Right ventricle myocardium inferior (tissue), 1 donor: ENCODE data around the gene PRRG4. TPM values are rescaled to one million over a fixed set of nuclear protein-coding genes. Genes with fewer than 3 reads are reported as not detected.
"Not testable (repeated sequence)": the region's sequence is repeated elsewhere in the genome, so short reads cannot be mapped to it uniquely, and the experiment has no call there.

Source experiments
- ATAC-seq: fragments of 200-7000 bp; cut with Tn5 transposase; one replicate; pipeline ENCODE4 v1.9.1; 2020; ENCODE audit warnings: mild to moderate bottlenecking, moderate library complexity
- DNase-seq: peaks from one replicate; pipeline ENCODE4 v3.0.0; 2021; ENCODE audit errors: missing footprints
- intact Hi-C: fragments of 100-400 bp; cut with DNase I; formaldehyde crosslinking; loops from one replicate; pipeline ENCODE4 v1.11.0; 2022
- total RNA-seq: library from RNA; stranded (reverse); fragmentation: NEBNext Ultra II Directional; extraction: Animal tissue kit (Norgen Biotek cat#: 25700); gene quantifications from one replicate; pipeline ENCODE4 v1.2.1, GENCODE V29; 2021
- donor health status: DM: no; HTN: yes; CAD: no; lungs with severe emphysema.

PRRG4 gene
- total RNA-seq, 1 donor from 2014 or later: 0.57 TPM

GRCh38 chr11:32870676-32871075 is 40.9 kb downstream of the PRRG4 start:
- DNase-seq: no peak
- ATAC-seq: no peak
- intact Hi-C loops: no loop called here

DNA sequence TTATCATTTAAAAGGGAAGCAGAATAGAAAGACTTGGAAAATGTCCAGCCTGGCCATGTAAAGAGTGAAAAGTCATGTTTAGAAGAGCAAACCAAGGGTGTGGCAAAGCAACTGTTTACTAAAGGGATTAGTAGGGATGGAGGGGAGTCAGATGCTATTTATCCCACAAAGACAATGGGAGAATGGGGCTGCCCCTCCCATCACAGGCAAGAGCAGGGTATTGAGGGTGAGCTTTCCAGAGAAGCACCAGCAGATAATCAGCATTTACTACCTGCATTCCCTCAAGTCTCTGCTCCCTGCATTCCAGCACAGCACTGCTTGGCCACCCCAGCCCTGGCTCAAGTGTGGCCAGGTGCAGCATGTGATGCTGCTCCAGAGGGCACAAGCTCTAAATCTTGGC is 44.4 kb downstream of the PRRG4 start:
- DNase-seq: no peak
- intact Hi-C loops: no loop called here
- no peak for ATAC-seq

DNA sequence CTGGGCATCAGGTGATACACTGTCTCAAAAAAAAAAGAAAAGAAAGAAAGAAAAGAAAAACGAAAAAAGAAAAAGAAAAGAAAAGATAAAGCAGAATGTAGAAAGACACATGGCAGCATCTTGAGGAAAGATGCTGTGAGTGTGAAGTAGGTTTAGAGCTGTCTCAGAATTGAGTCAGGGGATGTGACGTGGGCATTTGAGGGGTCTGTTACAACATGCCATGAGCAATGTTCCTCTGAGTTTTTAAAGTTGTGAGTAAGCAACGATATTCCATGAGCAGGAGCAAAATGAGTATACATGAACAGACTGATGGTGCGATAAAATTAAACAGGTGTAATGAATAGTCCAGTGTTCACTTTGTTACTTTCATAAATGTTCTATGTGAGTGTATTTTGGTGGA is 51.6 kb downstream of the PRRG4 start:
- DNase-seq (no peak), ATAC-seq (no peak)
- intact Hi-C loops: no loop called here

DNA sequence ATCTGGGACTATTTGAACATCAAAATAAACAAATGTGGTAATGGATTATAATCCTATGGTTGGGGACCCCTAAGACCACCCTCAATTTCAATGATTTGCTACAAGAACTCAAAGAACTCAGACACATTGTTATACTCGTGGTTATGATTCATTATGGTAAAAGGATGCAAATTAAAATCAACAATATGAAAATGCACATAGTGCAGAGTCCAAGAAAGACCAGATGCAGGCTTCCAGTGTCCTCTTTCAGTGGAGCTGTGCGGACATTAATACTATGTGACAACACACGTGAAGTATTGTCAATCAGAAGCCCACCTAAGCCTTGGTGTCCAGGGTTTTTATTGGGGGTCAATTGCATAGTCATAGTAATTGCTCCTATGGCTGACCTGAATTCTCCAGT is 53.7 kb downstream of the PRRG4 start:
- intact Hi-C loops: no loop called here
- no peak for DNase-seq
- ATAC-seq: no peak

DNA sequence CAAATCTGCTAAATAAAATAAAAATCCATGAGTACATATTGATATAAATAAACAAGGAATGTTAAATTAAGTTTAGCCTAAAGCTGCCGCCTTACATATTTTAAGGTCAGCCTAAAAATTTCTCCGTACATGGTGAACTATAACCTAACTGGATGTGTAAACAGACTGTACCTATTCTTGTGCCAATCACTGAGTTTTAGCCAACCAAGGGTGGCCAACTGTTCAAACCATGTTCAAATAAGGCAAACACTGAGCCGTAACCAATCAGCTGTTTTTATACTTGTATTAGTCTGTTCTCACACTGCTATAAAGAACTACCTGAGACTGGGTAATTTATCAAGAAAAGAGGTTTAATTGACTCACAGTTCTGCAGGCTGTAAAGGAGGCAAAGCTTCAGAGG is 54.3 kb downstream of the PRRG4 start:
- ATAC-seq: no peak
- intact Hi-C loops: no loop called here

DNA sequence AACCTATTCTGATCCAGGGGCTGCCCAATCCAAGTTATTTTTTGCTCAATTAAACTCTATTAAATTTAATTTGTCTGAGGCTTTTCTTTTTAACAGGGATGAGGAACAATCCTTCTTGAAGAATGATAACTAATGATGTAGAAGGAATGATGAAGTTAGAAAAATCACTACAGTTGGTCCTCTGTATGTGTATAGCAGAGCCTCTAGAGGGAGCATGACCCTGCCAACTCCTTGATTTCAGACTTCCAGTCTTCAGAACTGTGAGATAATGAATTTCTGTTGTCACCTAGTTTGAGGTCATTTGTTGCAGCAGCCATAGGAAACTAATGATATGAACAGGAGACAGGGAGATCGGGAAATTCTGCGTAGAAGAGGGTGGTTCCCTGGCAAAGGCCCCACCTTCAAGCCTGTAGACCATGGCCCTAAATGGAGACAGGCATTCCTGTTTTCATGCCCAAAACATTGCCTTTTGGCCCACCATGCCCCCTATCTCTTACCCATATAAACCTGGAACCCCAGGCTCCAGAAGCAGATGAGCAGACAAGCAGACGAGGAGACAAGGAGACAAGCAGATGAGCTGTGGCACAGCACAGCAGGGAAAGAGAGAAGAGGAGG is 55.1 kb downstream of the PRRG4 start:
- intact Hi-C loops: no loop called here

More for the DNA sequence above, 54.3 kb downstream of the PRRG4 start:
- no peak for DNase-seq

DNA sequence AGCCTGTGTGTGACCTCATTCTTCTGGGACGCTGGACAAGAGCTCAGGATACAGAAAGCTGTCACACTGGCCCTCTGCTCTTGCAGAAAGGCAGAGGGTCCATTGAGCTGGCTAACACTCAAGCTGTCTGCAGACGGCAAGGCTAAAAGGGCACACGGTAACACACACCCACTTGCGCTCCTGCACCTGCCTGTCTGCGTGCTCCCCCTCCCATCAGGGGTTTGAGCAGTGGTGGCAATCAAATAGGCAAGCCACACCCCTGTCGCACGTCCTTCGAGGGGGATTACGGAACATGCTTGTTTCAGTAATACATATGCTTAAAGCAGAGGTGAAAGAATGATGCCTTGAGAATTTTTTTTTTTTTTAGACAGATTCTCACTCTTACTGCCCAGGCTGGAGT is 55.8 kb downstream of the PRRG4 start:
- no peak for DNase-seq
- intact Hi-C loops: no loop called here
- ATAC-seq: no peak

More for the DNA sequence above, 55.1 kb downstream of the PRRG4 start:
- DNase-seq: no peak
- ATAC-seq: no peak

- DNase-seq (no peak), ATAC-seq (no peak)
- intact Hi-C loops: no loop called here
Measured at GRCh38 chr11:32886180-32886579, 56.5 kb downstream of the PRRG4 start.

- intact Hi-C loops, DNase-seq, ATAC-seq: not testable (repeated sequence)
Measured at GRCh38 chr11:32887707-32888383, 58.1 kb downstream of the PRRG4 start.

GRCh38 chr11:32888384-32888710 is 58.6 kb downstream of the PRRG4 start:
- ATAC-seq, intact Hi-C loops, DNase-seq: not testable (repeated sequence)

- DNase-seq (no peak), ATAC-seq (no peak)
- intact Hi-C loops: no loop called here
Measured at GRCh38 chr11:32888805-32889204, 59.1 kb downstream of the PRRG4 start.

- intact Hi-C loops: loop anchor here (5.0 to 10.0 kb wide), 2 partner anchors 146 to 306 kb away; partner anchors contain the start of genes EIF3M and TCP11L1
- DNase-seq (no peak), ATAC-seq (no peak)
Measured at GRCh38 chr11:32890843-32891656, 61.3 kb downstream of the PRRG4 start.

- ATAC-seq: no peak
- intact Hi-C loops: loop anchor here (5.0 to 10.0 kb wide), 2 partner anchors 145 to 307 kb away; partner anchors contain the start of genes EIF3M and TCP11L1
- DNase-seq: no peak
Measured at GRCh38 chr11:32891657-32892354, 62.1 kb downstream of the PRRG4 start.

DNA sequence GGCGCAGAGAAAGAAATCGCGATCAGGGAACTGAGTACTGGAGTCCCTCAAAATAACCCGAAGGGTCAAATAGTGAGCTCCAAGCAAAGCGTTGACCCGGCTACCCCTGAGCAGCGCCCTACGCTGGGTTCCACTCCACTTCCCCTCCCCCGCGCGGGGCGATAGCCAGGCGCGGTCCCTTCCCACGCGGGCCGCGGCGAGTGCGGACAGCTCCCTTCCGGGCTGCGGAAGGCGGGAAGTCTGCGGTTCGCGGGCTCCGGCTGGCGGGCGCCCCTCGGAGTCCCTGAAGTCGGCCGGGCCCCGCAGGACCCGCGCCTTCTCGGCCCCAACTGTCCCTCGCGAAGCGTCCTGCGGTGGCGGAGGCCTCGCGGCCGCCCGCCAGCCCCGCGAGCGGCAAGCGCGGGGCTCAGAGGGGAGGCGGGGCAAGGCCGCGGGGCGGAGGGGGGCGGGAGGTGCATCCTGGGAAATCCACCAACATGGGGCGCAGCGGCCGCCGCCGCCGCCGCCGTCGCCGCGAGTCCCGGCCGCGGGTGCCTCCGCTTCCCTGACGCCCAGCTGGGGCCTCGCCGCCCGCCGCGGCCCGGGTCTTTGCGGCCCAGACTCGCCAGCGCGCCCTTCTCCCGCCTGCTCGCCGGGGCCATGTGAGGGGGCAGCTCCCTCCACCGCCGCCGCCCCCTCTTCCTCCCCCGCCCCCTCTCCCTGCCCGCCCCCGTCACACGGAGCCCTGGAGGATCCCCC is 62.8 kb downstream of the PRRG4 start, which contains the start of gene QSER1:
TSS of gene QSER1 (plus strand) at position 457 of the 738 bp plus-strand sequence. CDS start 315 bp downstream, outside the sequence.
- peak; percentile 88 for DNase-seq
- intact Hi-C loops: loop anchor here (5.0 to 10.0 kb wide), 2 partner anchors 145 to 308 kb away; partner anchors contain the start of genes EIF3M and TCP11L1
- peak; percentile 89 for ATAC-seq

DNA sequence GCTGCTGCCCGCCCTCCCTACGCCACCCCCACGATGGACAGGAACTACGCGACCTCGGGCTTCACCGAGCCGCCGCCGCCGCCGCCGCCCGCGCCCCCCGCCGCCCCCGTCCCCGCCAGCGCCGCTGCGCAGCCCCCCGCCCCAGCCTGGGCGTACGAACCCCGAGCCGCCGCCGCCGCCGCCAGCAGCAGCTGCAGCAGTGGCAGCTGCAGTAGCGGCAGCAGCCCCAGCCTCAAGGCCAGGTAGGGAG is 63.3 kb downstream of the PRRG4 start:
- ATAC-seq (no peak), DNase-seq (no peak)
- intact Hi-C loops: loop anchor here (5.0 to 10.0 kb wide), 2 partner anchors 144 to 308 kb away; partner anchors contain the start of genes EIF3M and TCP11L1

- peak; percentile 75 for DNase-seq
- intact Hi-C loops: loop anchor here (5.0 to 10.0 kb wide), 2 partner anchors 144 to 309 kb away; partner anchors contain the start of genes EIF3M and TCP11L1
- ATAC-seq: peak; percentile 43
Measured at GRCh38 chr11:32893343-32894148, 63.8 kb downstream of the PRRG4 start.

- DNase-seq: no peak
- intact Hi-C loops: loop anchor here (5.0 to 10.0 kb wide), 2 partner anchors 143 to 309 kb away; partner anchors contain the start of genes EIF3M and TCP11L1
- peak; percentile 27 for ATAC-seq
Measured at GRCh38 chr11:32894149-32894827, 64.6 kb downstream of the PRRG4 start.
